G401.6 (cell line): ENCODE measurements around the gene ANK3.

Source experiments
- FAIRE-seq: peaks from 2 replicates; lab custom pipeline; 2012; peaks lifted over from hg19 to GRCh38; lab: Jason Lieb, UNC

Gene ANK3

DNA sequence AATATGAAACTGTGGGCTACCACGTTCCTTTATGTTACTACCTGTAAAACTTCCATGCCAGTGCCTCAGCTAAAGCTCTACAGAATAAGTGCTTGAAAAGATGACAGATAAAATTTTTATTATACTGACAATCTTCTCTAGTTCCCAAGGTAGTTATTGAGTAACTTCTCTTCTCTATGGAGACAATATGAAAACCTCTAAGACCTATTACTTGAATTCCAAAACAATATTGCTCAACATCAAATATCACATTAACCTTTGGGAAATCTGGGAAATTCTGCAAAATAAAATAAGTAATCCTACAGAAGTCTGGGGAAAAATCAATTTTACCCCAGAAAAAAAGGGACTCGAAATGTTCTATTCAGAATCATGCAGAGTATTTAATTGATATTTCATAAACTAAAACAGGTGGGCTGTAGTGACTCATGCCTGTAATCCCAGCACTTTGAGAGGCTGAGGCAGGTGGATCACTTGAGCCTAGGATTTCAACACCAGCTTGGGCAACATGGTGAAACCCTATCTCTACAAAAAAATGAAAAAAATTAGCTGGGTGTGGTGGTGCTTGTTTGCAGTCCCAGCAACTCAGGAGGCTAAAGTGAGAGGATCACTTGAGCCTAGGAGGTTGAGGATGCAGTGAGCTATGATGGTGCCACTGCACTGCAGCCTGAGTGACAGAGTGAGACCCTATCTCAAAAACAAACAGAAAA is 23.8 kb upstream of the ANK3 start:
- no peak for FAIRE-seq

DNA sequence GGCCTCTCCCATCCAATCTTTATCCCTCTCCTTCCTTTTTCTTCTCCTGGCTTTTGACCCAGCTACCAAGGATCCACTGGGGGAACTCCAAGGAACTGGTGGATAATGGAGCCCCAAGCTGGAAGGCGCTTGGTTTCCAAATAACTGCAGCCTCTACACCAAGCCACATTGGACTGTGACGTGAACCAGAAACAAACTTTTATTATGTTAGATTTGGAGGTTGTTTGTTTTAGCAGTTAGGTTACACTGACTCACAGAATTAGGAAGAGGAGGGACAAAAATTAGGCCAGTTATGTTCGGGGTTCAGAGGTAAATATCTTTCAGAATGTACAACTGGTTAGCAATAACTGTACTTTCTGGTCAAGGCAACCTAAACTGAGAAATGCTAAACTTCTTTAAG is 21.3 kb upstream of the ANK3 start:
- FAIRE-seq: no peak

DNA sequence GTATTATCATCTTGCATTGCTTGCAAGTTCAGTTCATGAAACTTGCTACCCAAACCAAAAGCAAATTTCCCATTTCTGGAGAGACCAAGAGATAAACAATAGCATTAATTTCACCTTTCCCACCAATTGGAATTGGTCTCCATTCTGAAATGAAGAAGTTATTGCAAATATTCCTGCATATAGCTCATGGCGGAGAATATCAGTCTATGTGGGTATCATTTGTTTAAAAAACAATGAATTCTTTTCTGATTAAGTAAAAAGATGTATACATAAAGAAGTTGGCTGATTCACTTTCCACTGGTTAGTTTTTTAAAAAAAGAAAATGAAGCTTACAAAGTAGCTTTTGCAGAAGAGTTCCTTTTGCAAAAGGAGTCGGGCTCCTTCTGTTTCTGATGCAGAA is 19.5 kb upstream of the ANK3 start:
- FAIRE-seq: no peak

DNA sequence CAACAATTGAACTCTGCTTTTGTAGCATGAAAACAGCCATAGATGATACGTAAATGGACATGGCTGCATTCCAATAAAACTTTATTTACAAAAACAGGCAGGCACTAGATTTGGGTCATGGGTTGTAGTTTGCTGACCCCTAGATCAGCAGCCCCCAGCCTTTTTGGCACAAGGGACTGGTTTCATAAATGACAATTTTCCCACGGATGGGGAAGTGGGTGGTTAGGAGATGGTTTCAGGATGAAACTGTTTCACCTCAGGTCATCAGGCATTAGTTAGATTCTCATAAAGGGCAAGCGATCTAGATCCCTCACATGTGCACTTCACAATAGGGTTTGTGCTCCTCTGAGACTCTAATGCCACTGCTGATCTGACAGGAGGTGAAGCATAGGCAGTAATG is 16.5 kb upstream of the ANK3 start:
- FAIRE-seq: no peak

DNA sequence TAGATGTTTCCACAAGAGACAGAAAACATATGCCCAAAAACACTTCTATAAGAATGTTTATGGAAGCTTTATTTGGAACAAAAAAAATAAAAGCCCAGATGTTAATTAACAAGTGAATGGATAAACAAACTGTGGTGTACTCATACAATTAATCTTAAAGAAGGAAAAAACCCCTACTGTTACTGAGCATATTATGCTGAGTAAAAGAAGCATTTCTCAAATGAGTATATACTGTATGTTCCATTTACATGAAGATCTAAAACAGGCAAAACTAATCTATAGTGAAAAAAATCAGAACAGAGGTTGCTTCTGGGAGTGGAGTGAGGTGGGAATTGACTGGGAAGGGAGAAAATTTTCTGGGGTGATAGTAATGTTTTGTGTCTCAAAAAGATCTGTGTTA is 15.5 kb upstream of the ANK3 start:
- no peak for FAIRE-seq

DNA sequence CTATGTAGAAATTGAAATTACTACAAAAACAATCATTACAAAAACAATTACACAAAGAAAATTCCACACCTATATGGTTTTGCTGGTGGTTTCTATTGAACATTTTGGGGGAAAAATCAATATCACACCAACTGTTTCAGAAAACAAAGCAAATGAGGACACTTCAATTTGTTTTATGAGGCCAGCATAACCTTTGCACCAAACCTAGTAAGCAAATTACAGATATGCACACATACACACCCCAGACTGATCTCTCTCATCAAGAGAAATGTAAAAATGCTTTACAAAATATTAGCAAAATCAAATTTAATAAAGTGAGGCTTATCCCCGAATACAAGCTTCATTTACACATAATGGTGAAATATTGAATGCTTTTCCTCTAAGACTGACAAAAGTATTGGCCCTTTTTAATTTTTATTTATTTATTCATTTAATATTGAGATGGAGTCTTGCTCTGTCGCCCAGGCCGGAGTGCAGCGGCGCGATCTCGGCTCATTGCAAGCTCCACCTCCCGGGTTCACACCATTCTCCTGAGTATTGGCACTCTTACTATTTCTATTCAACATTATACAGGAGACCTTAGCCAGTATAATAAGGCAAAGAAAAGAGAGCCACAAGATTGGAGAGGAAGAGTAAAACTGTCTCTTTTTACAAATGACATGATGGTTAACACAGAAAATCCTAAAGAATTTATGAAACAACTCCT is 13.6 kb upstream of the ANK3 start:
- no peak for FAIRE-seq

DNA sequence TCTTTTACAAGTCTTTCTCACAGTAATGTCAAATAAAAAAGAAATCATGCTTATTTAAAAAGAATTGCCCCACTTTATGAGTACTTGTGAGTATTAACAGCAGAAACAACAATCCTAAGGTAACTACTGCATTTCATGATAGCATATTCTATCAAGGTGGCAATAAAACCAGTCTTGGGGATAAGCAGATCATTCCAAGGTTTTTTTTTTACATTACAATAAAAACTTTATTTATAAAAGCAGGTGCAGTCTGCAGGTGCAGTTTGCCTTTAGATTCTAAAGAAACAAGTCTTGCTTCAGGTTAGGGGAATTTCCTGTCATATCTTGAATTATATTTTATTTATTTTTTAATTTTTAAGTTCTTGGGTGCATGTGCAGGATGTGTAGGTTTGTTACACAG is 10.7 kb upstream of the ANK3 start:
- no peak for FAIRE-seq

DNA sequence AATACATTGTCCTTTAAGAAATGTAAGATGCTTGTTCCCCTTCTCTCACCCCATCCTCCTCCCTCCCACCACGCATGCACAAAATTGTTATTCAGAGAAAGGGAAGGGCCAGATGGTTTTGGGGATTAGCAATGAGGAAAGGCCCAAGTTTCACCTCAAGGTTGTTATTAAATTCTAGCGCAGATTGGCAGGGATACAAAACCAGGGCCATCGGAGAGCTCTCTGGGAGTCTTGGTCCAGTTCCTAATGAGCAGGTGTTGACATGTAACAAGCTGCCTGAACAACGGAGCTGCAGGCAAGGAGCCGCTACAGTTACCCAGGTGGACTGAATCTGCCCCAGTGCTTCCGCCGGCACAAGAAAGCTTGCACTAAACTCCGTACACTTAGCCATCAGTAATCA is 9.7 kb upstream of the ANK3 start:
- no peak for FAIRE-seq

DNA sequence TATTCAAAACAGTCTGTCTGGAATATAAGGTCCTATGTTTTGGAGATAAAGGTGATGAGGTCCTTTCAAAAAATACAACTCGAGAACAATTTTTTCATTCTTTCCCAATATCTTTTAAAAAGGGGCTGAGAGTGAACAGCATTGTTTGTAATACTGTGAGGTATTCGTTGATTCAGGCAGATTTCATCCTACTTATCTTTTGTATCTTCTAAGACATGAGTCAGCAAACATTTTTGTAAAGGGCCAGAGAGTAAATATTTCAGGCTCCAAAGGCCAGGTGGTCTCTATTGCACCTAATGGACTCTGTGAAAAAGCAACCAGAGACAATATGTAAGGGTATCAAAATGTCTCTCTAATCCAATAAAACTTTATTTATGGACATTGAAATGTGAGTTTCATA is 8.1 kb upstream of the ANK3 start:
- FAIRE-seq: no peak

DNA sequence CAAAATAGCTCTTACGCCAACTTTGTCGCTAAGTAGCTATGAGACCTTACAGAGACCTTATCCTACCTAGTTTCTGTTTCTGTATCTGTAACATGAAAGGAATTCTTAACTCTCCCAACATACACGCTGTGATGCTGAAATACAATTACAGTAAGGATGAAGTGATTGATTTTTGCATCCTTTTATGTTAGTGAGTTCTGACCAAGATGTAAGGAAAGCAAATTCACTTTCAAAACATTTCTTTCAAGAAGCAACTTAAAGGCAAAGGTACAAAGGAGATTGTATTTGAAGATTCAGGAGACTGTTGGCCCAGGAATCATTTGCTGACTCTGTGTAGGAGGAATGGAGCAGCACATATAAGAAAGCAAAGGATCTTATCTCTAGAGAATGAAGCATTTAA is 7.1 kb upstream of the ANK3 start:
- no peak for FAIRE-seq

DNA sequence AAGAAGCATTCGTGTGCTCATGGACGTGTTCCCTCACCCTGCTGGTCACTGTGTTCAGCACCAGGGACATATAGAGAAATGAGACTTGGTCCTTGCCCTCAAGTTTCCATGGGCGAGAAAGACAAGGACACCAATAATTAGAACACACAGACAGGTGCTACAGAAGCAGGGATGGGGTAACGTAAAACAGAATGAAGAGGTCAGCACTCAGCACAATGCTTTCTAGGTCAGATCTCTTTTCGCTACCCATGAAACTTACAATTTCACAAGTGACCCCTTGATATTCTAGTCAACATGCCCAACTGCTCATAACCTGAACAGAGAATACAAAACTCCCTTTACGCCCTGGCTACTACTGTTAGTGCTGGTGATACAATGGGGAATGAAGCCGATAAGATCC is 6.0 kb upstream of the ANK3 start:
- no peak for FAIRE-seq

DNA sequence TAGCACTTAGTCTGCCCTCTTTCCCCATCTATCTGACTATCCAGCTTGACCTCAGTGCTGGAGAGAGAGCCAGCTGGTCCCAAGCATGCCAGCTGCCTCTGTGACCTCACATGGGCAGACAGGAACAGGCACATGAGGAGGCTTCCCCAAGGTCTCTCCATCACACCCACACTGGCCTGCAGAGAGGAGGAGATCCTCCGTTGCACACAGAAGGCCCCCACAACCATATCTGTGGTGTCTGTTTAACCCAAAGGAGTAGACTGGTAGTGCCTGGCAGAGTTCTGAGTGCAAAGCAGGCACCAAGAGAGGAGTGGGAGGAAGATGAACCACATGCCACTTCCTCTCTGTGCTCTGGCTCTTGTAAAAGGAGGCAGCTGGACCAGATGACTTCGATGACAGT is 4.8 kb upstream of the ANK3 start:
- FAIRE-seq: no peak

DNA sequence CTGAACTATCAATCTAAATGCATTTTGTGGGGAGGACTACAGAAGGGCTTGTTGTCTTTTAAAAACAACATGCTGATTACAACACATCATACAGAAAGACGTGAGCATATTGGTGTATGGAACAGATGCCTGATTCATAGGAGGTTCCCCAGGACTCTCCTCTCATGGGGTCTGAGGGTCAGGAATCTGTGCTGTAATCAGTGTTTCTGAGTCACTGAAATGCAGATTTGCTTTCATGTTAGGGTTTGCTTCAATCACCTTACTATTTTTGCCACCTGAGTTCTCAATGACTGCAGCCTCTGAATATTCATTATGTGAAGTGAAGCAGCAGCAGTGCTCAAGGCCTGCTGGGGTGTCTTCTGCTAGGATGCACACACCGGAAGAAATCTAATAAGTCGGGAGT is 550 bp upstream of the ANK3 start:
- no peak for FAIRE-seq

DNA sequence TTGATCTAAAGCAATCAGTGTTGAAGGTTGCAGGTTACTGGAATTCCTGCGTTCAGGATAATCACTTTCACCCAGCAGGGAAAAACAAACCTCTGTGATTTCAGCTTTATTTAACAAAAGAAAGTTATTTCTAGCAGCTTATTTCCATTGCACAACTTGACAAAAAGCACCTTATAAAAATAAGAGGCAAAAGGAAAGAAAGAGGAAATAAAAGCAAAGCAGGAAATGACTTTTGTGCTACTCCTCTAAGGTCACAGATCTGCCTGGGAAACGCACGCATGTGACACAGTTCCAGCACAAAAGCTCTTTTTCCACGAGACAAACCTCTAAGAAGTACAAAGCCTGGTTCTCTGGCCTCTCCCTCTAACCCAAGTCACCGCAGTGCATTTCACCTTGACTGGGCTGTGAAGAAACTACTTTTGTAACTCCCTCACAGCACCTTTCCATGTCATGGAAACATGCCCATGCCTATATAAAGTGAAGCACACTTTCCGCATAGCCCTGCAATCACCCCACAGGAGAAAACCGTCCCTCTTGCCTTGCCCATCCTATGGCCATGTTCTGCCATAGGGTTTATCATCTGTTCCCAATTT is 870 bp downstream of the ANK3 start:
- FAIRE-seq: no peak

DNA sequence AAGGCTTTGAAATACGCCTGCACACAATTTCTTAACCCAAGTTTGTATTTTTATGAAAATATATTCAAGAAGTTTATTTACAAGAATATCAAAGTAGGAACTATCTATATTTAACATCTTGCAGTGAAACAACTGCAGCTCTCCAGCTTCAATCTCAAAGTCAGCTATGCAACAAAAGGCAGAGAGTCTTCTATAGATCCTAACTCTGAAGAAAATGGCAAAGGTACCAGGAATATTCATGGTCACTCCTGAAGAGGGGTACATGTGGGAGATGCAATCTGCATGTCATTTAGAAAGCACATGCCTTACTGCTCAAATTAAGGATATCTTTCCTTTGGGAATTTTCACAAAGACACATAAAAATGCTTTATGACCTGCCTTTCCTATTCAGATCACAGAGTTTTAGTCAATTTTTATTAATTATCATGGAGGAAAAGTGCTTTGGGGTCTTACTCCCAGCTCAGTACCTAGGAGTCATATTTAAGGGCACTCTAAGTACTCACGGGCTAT is 1.5 kb downstream of the ANK3 start:
- no peak for FAIRE-seq

DNA sequence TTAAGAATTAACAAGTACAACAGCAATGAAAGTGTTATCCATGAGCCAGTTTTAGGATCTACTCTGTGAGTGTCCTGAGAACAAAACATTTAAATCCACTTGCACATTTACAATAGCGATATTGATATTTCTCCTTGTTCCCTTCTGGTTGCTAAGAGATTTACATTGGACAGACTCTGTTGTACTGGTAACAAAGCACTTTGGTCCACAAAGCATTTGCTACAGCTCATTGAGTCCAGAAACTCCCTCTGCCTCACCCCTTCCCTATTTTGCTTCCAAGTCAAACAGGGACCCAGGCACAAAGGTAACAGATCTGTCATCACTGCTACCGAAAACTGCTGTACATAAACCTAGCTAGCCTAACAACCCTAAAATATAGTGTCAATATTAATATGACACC is 2.1 kb downstream of the ANK3 start:
- no peak for FAIRE-seq

DNA sequence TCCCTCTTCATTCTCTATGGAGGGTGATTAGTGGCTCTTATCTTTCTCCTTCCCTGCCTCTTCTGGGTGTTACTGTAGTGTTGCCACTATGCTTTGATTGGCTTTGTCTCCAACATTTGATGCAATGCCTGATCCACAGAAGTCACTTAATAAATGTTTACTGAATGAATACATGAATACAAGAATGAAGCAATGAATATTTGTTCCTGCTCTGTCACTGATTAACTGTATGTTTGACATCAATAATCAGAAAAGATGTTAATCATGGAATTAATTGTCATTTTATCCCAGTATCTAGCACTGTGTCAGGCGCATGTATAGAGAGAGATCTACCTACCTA is 4.3 kb downstream of the ANK3 start:
- no peak for FAIRE-seq

DNA sequence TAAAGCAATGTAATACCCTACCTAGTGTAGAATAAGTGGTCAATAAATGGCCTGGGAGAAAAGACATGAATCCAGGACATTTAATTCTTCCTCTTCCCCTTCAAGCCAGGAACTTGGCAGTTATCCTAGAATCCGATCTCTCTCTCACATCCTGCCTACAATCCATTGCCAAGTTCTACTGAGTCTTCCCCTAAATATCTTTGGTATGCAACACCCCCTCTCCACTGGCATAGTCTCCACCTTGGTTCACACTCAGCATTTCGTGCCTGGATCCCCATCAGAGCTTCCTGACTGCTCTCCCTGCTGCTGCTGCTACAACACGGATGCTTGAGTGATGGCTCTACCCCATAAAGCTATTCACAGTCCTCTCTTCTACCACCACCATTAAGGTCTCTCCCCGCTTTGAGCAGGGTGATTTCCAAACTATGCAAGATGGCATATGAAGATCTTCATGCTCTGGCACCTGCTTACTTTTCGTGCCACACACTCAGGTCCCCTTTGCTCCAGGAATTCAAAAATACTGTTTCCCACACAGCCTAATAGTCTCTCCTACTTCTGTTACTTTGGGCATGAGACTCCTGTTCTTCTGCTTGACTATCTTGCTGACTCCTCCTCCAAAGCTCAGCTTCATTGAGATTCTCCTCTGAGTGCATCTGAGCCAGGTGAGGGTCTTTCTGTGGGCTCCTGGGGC is 4.8 kb downstream of the ANK3 start:
- no peak for FAIRE-seq

DNA sequence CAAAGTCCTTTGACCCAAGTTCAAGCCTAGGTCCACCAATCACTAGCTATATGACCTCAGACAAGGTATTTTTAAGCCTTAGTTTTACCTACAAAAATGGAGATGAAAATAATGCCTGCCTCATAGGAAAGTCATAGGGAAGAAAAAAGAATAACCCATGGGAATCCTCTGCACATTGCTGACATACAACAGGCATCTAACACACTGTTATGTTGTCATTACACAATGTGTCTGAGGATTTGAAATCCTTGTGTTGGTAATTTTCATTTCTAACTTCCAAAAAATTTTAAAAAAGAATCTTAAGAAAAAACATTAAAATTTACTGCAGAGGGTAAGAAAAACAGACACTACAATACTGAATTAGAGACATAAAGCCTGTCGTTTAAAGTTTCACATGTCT is 5.7 kb downstream of the ANK3 start:
- FAIRE-seq: no peak

DNA sequence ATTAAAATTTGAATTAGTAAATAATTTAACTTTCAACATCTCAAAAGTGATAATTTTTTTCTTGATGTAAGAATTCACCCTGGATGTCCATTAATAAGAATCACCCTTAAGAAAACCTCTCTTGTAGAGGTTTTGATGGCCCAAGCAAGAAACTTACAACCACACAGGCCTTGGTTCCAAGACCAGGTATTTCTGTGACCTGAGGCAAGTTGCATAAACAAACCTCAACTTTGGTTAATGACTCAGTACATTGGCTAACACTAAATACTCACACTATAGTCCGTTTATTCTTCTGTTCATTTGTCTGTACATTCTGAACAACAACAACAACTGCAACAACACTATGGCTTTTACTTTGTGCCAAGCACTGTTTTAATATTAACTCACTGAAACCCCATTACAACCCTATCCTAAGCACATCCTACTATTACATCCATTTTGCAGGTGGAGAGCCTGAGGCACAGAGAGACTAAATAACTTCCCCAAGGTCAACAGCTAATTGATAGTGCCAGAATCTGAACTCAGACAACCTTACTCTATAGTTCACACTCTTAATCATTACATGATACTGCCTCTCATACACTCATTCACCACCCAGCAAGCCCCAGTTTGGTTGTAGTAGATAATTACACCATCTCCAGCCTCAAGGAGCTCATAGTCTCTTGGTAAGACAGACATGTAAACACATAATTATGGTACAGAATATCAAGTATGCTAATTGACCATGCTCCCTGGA is 6.6 kb downstream of the ANK3 start:
- no peak for FAIRE-seq

DNA sequence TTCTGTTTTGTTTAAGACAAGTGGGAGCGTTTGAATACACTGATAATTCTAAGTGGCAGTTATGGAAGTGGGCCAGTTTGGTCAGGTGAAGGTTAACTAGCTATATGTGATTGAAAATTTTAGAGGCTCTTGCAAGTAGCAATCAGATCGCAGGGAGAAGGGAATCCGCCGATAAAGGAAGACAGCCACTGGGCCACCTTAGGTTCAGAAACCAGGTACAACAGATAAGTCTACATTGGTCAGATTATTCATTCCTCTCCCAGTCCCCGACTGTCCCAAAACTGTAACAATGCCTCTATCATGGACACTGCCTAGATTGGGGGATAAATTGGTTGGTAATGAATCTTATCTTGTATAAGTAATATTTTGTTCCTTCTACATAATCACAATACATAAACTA is 8.9 kb downstream of the ANK3 start:
- no peak for FAIRE-seq

DNA sequence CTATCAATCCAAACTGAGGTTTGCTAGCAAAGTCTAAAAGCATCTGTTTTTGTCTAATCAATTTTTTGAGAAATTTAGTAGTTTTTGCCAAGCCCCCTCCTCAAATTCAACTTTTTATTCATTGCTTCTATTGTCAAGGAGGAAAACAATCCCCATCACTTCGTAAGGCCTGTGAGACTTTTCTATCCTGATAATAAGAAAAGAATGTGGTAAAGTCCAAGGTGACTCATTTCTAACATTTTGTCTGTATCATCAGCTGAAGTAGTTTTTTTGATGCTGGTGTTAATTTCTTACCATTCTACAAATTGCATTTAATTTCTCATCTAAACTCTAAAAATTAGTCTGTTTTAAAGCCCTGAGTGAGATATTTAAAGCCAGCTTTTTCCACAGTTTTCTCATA is 11.7 kb downstream of the ANK3 start:
- no peak for FAIRE-seq

DNA sequence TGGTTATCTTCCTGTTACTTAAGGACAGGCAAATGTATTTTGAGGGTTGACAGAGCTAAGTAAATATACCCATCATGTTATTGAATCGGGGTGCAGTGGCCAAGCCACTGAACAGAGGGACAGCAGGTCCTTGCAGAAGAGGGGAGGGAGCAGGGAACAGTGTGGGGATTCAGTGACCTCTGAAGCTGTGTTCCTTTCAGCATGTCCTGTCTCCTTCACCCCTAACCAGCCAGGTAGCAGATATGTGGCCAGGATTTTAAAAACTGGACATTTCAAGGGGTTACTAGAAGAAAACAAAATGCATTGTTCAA is 12.7 kb downstream of the ANK3 start:
- no peak for FAIRE-seq
